ENCODE results near the gene LRRN3.

The LRRN3 gene

GRCh38 chr7:111103136-111103535, 12.2 kb downstream of the LRRN3 start:
- no peaks in the 10 kb centered on the region for H3K36me3 ChIP-seq (ENCODE audit: control insufficient read depth, insufficient read depth, low read length)
- no peak overlapping the region for H3K27ac ChIP-seq (ENCODE audit: low read depth, low read length)
- no peak overlapping the region for H2AK5ac ChIP-seq (ENCODE audit: low read length)
- no peak overlapping the region for H2BK5ac ChIP-seq (ENCODE audit: low read length)
- H4K5ac ChIP-seq (ENCODE audit: low read length) = no peak overlapping the region
- H4K8ac ChIP-seq (ENCODE audit: low read depth, low read length) = no peak overlapping the region
- no peak overlapping the region for H3K56ac ChIP-seq (ENCODE audit: low read length)
- H2BK120ac ChIP-seq (ENCODE audit: low read depth, low read length) = no peak overlapping the region
- no peaks in the 10 kb centered on the region for H3K27me3 ChIP-seq (ENCODE audit: insufficient read depth, low read length, poor library complexity)
- H2BK15ac ChIP-seq (replicated peaks; ENCODE audit: low read depth) = no peak overlapping the region
- no peaks in the 10 kb centered on the region for H3K4me1 ChIP-seq (ENCODE audit: control insufficient read depth, low read depth, low read length)
- no peak overlapping the region for H3K4me3 ChIP-seq (ENCODE audit: low read length)
- H3K9ac ChIP-seq (ENCODE audit: low read length) = no peak overlapping the region
- no peak for DNase-seq
- no peak overlapping the region for H3K23ac ChIP-seq (ENCODE audit: low read length)
- no peak overlapping the region for H3K18ac ChIP-seq (ENCODE audit: low read length)
- no peak overlapping the region for H3K4me2 ChIP-seq (ENCODE audit: low read length)
- no peak overlapping the region for H3K4ac ChIP-seq (ENCODE audit: low read depth, low read length)
- no peaks in the 10 kb centered on the region for H3K79me2 ChIP-seq (ENCODE audit: control insufficient read depth, insufficient read depth, low read length)
- WGBS (ENCODE audit: extremely low coverage, insufficient coverage, low lambda C conversion rate) = 100% methylated on average over 2 of the region's 4 CpGs
- H3K79me1 ChIP-seq (ENCODE audit: low read length) = no peaks in the 10 kb centered on the region

GRCh38 chr7:111103678-111104274, 12.8 kb downstream of the LRRN3 start:
- Histone ChIP-seq H2BK120ac (ENCODE audit: low read depth, low read length) (no peak overlapping the region), H3K23ac (ENCODE audit: low read length) (no peak overlapping the region), H2BK5ac (ENCODE audit: low read length) (no peak overlapping the region), H3K4me3 (ENCODE audit: low read length) (no peak overlapping the region), H3K18ac (ENCODE audit: low read length) (no peak overlapping the region), H3K27me3 (ENCODE audit: insufficient read depth, low read length, poor library complexity) (no peaks in the 10 kb centered on the region), H2AK5ac (ENCODE audit: low read length) (no peak overlapping the region), H4K5ac (ENCODE audit: low read length) (no peak overlapping the region), H3K4me1 (ENCODE audit: control insufficient read depth, low read depth, low read length) (no peaks in the 10 kb centered on the region), H2BK15ac (replicated peaks; ENCODE audit: low read depth) (no peak overlapping the region), H3K9ac (ENCODE audit: low read length) (no peak overlapping the region), H3K27ac (ENCODE audit: low read depth, low read length) (no peak overlapping the region), H3K79me2 (ENCODE audit: control insufficient read depth, insufficient read depth, low read length) (no peaks in the 10 kb centered on the region), H3K36me3 (ENCODE audit: control insufficient read depth, insufficient read depth, low read length) (no peaks in the 10 kb centered on the region), H4K8ac (ENCODE audit: low read depth, low read length) (no peak overlapping the region), H3K4me2 (ENCODE audit: low read length) (no peak overlapping the region), H3K56ac (ENCODE audit: low read length) (no peak overlapping the region), H3K4ac (ENCODE audit: low read depth, low read length) (no peak overlapping the region), H3K79me1 (ENCODE audit: low read length) (no peaks in the 10 kb centered on the region)
- DNase-seq = no peak
- no CpG with 5 or more reads among the region's 4 CpGs for WGBS (ENCODE audit: extremely low coverage, insufficient coverage, low lambda C conversion rate)

GRCh38 chr7:111104710-111105109, 13.8 kb downstream of the LRRN3 start:
- Histone ChIP-seq H3K9ac (ENCODE audit: low read length) (no peak overlapping the region), H3K18ac (ENCODE audit: low read length) (no peak overlapping the region), H4K8ac (ENCODE audit: low read depth, low read length) (no peak overlapping the region), H3K4me1 (ENCODE audit: control insufficient read depth, low read depth, low read length) (no peaks in the 10 kb centered on the region), H3K79me2 (ENCODE audit: control insufficient read depth, insufficient read depth, low read length) (no peaks in the 10 kb centered on the region), H3K79me1 (ENCODE audit: low read length) (no peaks in the 10 kb centered on the region), H2AK5ac (ENCODE audit: low read length) (no peak overlapping the region), H3K4me2 (ENCODE audit: low read length) (no peak overlapping the region), H2BK120ac (ENCODE audit: low read depth, low read length) (no peak overlapping the region), H3K23ac (ENCODE audit: low read length) (no peak overlapping the region), H3K27me3 (ENCODE audit: insufficient read depth, low read length, poor library complexity) (no peaks in the 10 kb centered on the region), H3K4ac (ENCODE audit: low read depth, low read length) (no peak overlapping the region), H3K36me3 (ENCODE audit: control insufficient read depth, insufficient read depth, low read length) (no peaks in the 10 kb centered on the region), H3K56ac (ENCODE audit: low read length) (no peak overlapping the region), H3K4me3 (ENCODE audit: low read length) (no peak overlapping the region), H2BK15ac (replicated peaks; ENCODE audit: low read depth) (no peak overlapping the region), H4K5ac (ENCODE audit: low read length) (no peak overlapping the region), H2BK5ac (ENCODE audit: low read length) (no peak overlapping the region), H3K27ac (ENCODE audit: low read depth, low read length) (no peak overlapping the region)
- DNase-seq = no peak
- WGBS (ENCODE audit: extremely low coverage, insufficient coverage, low lambda C conversion rate) = no CpG with 5 or more reads among the region's 3 CpGs

- no CpG with 5 or more reads among the region's 3 CpGs for WGBS (ENCODE audit: extremely low coverage, insufficient coverage, low lambda C conversion rate)
- Histone ChIP-seq H3K27ac (ENCODE audit: low read depth, low read length) (no peak overlapping the region), H3K27me3 (ENCODE audit: insufficient read depth, low read length, poor library complexity) (no peaks in the 10 kb centered on the region), H2AK5ac (ENCODE audit: low read length) (no peak overlapping the region), H3K4ac (ENCODE audit: low read depth, low read length) (no peak overlapping the region), H3K23ac (ENCODE audit: low read length) (no peak overlapping the region), H4K5ac (ENCODE audit: low read length) (no peak overlapping the region), H2BK5ac (ENCODE audit: low read length) (no peak overlapping the region), H2BK120ac (ENCODE audit: low read depth, low read length) (no peak overlapping the region), H3K56ac (ENCODE audit: low read length) (no peak overlapping the region), H3K79me1 (ENCODE audit: low read length) (no peaks in the 10 kb centered on the region), H4K8ac (ENCODE audit: low read depth, low read length) (no peak overlapping the region), H3K36me3 (ENCODE audit: control insufficient read depth, insufficient read depth, low read length) (no peaks in the 10 kb centered on the region), H3K9ac (ENCODE audit: low read length) (no peak overlapping the region), H3K18ac (ENCODE audit: low read length) (no peak overlapping the region), H3K79me2 (ENCODE audit: control insufficient read depth, insufficient read depth, low read length) (no peaks in the 10 kb centered on the region), H3K4me1 (ENCODE audit: control insufficient read depth, low read depth, low read length) (no peaks in the 10 kb centered on the region), H3K4me2 (ENCODE audit: low read length) (no peak overlapping the region), H3K4me3 (ENCODE audit: low read length) (no peak overlapping the region), H2BK15ac (replicated peaks; ENCODE audit: low read depth) (no peak overlapping the region)
- no peak for DNase-seq
These were observed 14.3 kb downstream of the LRRN3 start for GRCh38 chr7:111105269-111105668.

- no peak overlapping the region for H3K27ac ChIP-seq (ENCODE audit: low read depth, low read length)
- H3K27me3 ChIP-seq (ENCODE audit: insufficient read depth, low read length, poor library complexity) = no peaks in the 10 kb centered on the region
- H3K56ac ChIP-seq (ENCODE audit: low read length) = no peak overlapping the region
- no peak overlapping the region for H3K4me3 ChIP-seq (ENCODE audit: low read length)
- H3K4me1 ChIP-seq (ENCODE audit: control insufficient read depth, low read depth, low read length) = no peaks in the 10 kb centered on the region
- no peak overlapping the region for H3K9ac ChIP-seq (ENCODE audit: low read length)
- H3K23ac ChIP-seq (ENCODE audit: low read length) = no peak overlapping the region
- no peak overlapping the region for H3K4me2 ChIP-seq (ENCODE audit: low read length)
- no peaks in the 10 kb centered on the region for H3K79me2 ChIP-seq (ENCODE audit: control insufficient read depth, insufficient read depth, low read length)
- no peaks in the 10 kb centered on the region for H3K79me1 ChIP-seq (ENCODE audit: low read length)
- H3K18ac ChIP-seq (ENCODE audit: low read length) = no peak overlapping the region
- no CpG with 5 or more reads among the region's 1 CpG for WGBS (ENCODE audit: extremely low coverage, insufficient coverage, low lambda C conversion rate)
- no peak overlapping the region for H2BK15ac ChIP-seq (replicated peaks; ENCODE audit: low read depth)
- no peaks in the 10 kb centered on the region for H3K36me3 ChIP-seq (ENCODE audit: control insufficient read depth, insufficient read depth, low read length)
- no peak overlapping the region for H2BK5ac ChIP-seq (ENCODE audit: low read length)
- DNase-seq = no peak
- no peak overlapping the region for H2AK5ac ChIP-seq (ENCODE audit: low read length)
- H4K5ac ChIP-seq (ENCODE audit: low read length) = no peak overlapping the region
- no peak overlapping the region for H3K4ac ChIP-seq (ENCODE audit: low read depth, low read length)
- no peak overlapping the region for H2BK120ac ChIP-seq (ENCODE audit: low read depth, low read length)
- H4K8ac ChIP-seq (ENCODE audit: low read depth, low read length) = no peak overlapping the region
These were observed 16.7 kb downstream of the LRRN3 start for GRCh38 chr7:111107579-111107978.

GRCh38 chr7:111108000-111108399, 17.1 kb downstream of the LRRN3 start:
- WGBS (ENCODE audit: extremely low coverage, insufficient coverage, low lambda C conversion rate) = no CpG with 5 or more reads among the region's 1 CpG
- no peaks in the 10 kb centered on the region for H3K79me2 ChIP-seq (ENCODE audit: control insufficient read depth, insufficient read depth, low read length)
- H3K27me3 ChIP-seq (ENCODE audit: insufficient read depth, low read length, poor library complexity) = no peaks in the 10 kb centered on the region
- H3K27ac ChIP-seq (ENCODE audit: low read depth, low read length) = no peak overlapping the region
- no peak overlapping the region for H3K9ac ChIP-seq (ENCODE audit: low read length)
- H2AK5ac ChIP-seq (ENCODE audit: low read length) = no peak overlapping the region
- H2BK120ac ChIP-seq (ENCODE audit: low read depth, low read length) = no peak overlapping the region
- no peaks in the 10 kb centered on the region for H3K79me1 ChIP-seq (ENCODE audit: low read length)
- H3K56ac ChIP-seq (ENCODE audit: low read length) = no peak overlapping the region
- no peak overlapping the region for H3K23ac ChIP-seq (ENCODE audit: low read length)
- H2BK15ac ChIP-seq (replicated peaks; ENCODE audit: low read depth) = no peak overlapping the region
- no peak overlapping the region for H4K8ac ChIP-seq (ENCODE audit: low read depth, low read length)
- H3K4ac ChIP-seq (ENCODE audit: low read depth, low read length) = no peak overlapping the region
- H2BK5ac ChIP-seq (ENCODE audit: low read length) = no peak overlapping the region
- H3K36me3 ChIP-seq (ENCODE audit: control insufficient read depth, insufficient read depth, low read length) = no peaks in the 10 kb centered on the region
- no peak for DNase-seq
- no peak overlapping the region for H3K4me2 ChIP-seq (ENCODE audit: low read length)
- no peaks in the 10 kb centered on the region for H3K4me1 ChIP-seq (ENCODE audit: control insufficient read depth, low read depth, low read length)
- no peak overlapping the region for H3K18ac ChIP-seq (ENCODE audit: low read length)
- H3K4me3 ChIP-seq (ENCODE audit: low read length) = no peak overlapping the region
- no peak overlapping the region for H4K5ac ChIP-seq (ENCODE audit: low read length)

All from mesendoderm (in vitro differentiated cells).